GM21576 (cell line): ENCODE measurements around the gene MAP4K3.
A peak's percentile ranks its signal among the peaks of the same experiment; 100 is the strongest.

Source experiments
- ATAC-seq: cut with Tn5 transposase; IDR thresholded peaks from one replicate; pipeline ENCODE4 v1.9.1; 2021; ENCODE audit warnings: mild to moderate bottlenecking, moderate library complexity; ENCODE audit not compliant: unreplicated experiment

The MAP4K3 gene

GRCh38 chr2:39447266-39448168 lies 10.4 kb upstream of the MAP4K3 start:
- ATAC-seq = no peak

DNA sequence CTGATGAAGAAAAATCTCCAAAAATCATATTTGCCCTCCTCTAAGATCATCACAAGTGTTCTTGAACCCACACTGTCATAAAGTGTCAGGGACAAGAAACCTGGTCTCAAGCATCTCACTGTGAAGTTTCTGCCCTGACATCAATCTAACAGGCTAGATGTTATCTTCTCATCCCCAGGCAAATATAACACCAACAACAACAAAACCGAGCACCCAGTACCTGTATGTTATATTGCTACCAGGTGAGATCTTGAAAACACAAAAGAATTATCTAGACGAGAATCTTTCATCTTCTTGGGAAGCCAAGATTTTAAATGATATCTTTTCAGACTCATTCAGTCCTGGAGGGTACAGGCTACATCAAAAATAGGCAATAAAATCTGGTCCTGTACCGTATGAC lies 8.8 kb upstream of the MAP4K3 start:
- ATAC-seq = no peak

GRCh38 chr2:39443009-39443408 lies 5.9 kb upstream of the MAP4K3 start:
- ATAC-seq = no peak

- ATAC-seq = peak; percentile 50
Measured at GRCh38 chr2:39437522-39438296, 624 bp upstream of the MAP4K3 start.

GRCh38 chr2:39435741-39436591 lies 1.1 kb downstream of the MAP4K3 start:
- no peak for ATAC-seq

- no peak for ATAC-seq
Measured at GRCh38 chr2:39435234-39435633, 1.9 kb downstream of the MAP4K3 start.

DNA sequence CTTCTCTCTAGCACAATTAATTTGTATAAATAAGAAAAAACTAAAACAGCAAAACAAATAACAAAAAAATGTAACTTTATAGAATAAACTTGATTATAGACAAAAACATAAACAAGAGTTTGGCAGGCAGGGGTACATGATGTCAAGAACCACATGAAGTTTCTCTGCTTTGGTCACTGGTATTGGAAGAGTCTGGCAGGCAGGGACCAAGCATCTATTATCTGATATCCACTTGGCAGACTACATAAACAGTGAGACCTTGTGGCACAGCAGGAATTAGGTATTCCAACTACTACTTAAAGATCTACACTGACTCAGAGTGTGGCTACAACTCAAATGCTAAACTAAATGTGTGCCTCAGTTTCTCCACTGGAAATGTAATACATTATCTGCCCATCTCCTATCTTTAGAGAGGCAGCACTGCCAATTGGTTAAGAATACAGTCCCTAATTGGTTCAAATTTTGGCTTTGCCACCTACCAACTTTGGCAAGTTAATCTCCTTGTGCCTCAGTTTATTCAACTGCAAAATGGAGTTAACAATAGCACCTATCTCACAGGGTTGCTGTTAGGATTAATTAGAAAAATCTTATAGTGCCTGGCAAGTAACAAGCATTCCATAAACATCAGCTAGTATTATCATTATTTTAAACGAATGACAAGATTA lies 2.7 kb downstream of the MAP4K3 start:
- no peak for ATAC-seq

GRCh38 chr2:39433586-39434195 lies 3.4 kb downstream of the MAP4K3 start:
- no peak for ATAC-seq

- ATAC-seq = no peak
Measured at GRCh38 chr2:39432701-39433100, 4.4 kb downstream of the MAP4K3 start.

DNA sequence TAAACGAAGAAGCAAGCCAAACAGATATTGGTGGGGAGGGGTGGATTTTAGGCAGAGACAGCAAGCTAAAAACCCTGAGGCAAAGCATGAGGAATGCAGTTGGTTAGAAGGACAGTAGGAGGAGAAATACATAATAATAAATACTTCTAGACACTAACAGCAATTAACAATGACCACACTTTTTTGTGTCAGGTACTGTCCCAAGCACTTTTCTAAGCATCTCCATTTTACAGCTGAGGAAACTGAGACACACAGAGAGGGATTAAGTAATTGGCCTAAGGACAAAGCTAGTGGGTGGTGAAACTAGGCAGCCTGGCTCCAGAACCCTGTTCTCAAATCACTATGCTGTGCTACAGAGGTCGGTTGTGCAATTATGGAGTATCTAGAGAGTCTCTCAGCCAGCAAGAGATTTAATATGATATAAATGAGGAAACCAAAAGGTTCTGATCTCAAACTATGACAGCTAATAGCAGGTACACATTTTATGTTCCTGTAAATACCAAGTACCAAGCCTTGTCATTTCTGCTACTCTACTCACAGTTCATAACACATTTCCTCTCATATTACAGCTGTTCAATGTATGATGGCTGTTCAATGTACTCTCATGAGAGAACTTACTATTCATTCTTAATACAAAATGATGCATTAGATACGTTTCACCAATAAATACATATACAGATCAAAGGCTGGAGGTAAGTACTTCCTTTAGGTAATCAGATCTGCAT lies 5.3 kb downstream of the MAP4K3 start:
- no peak for ATAC-seq

GRCh38 chr2:39429746-39430145 lies 7.3 kb downstream of the MAP4K3 start:
- no peak for ATAC-seq

- no peak for ATAC-seq
Measured at GRCh38 chr2:39424951-39425350, 12.1 kb downstream of the MAP4K3 start.

GRCh38 chr2:39422700-39423099 lies 14.4 kb downstream of the MAP4K3 start:
- ATAC-seq = no peak

DNA sequence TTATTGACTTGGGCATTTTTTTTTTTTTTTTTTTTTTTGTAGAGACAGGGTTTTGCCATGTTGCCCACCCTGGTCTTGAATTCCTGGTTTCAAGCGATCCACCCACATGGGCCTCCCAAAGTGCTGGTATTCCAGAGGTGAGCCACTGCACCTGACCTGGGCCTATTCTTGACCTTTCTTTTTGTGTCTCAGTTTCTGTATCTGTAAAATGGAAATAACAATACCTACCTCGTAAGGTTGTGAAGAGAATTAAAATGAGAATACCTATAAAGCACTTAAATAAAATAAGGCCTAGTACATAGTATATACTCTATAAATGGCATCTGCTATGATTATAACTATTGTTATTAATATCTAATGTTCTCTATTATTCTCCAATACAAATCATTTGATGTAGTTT lies 15.7 kb downstream of the MAP4K3 start:
- ATAC-seq = no peak

- ATAC-seq = no peak
Measured at GRCh38 chr2:39419282-39420223, 17.5 kb downstream of the MAP4K3 start.

- no peak for ATAC-seq
Measured at GRCh38 chr2:39418491-39418890, 18.6 kb downstream of the MAP4K3 start.

DNA sequence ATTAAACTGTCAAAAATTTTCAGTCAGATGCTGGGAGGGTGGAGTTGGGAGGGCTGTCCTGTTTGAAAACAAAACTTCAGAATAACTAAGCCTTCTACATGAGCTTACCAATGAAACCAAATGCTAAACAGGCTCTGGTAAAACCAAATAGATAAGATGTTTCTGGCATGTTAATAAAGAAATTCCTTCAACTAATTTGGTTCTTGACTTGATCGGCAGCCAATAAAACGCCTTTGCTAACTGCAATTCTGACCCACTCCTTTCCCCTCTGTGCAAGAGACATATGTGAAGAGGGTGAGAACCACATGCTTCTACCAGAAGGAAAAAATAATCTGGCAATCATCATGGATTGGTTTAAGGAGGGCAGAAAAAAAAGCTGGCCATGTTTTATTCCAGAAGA lies 20.9 kb downstream of the MAP4K3 start:
- no peak for ATAC-seq

GRCh38 chr2:39413063-39413737 lies 23.9 kb downstream of the MAP4K3 start:
- ATAC-seq = no peak
